DND-41 (cell line): ENCODE results near the gene TOMM20.

Experiments used
- CTCF ChIP-seq: IDR thresholded peaks from 2 replicates; pipeline ENCODE4 v1.5.1; 2012; ENCODE audit warnings: borderline replicate concordance, low read length, moderate library complexity, mild to moderate bottlenecking; ENCODE audit not compliant: poor library complexity, severe bottlenecking; ENCODE audit errors: extremely low read depth
- EZH2 ChIP-seq: IDR thresholded peaks from 3 replicates; pipeline ENCODE4 v1.6.1; 2012; ENCODE audit warnings: borderline replicate concordance, low read depth, mild to moderate bottlenecking, moderate library complexity, low read length, inconsistent platforms; ENCODE audit not compliant: severe bottlenecking

- no peak for TF ChIP-seq EZH2
- no peak for TF ChIP-seq CTCF
Measured at GRCh38 chr1:235074523-235075047, 54.1 kb downstream of the TOMM20 start.
